NCI-H774 (cell line): ENCODE data around the gene UNC5C.

Experiments
- DNase-seq: peaks from one replicate; lab custom pipeline; 2025; lab: John Stamatoyannopoulos, UW

UNC5C gene

GRCh38 chr4:95466791-95467190 is 82.0 kb downstream of the UNC5C start:
- no peak for DNase-seq

GRCh38 chr4:95465010-95465409 is 83.8 kb downstream of the UNC5C start:
- no peak for DNase-seq

- no peak for DNase-seq
Measured at GRCh38 chr4:95462921-95463320, 85.9 kb downstream of the UNC5C start.

- DNase-seq, result no peak
Measured at GRCh38 chr4:95457353-95457752, 91.4 kb downstream of the UNC5C start.

GRCh38 chr4:95450294-95450693 is 98.5 kb downstream of the UNC5C start:
- DNase-seq, result no peak

- no peak for DNase-seq
Measured at GRCh38 chr4:95446173-95446572, 102.6 kb downstream of the UNC5C start.

- no peak for DNase-seq
Measured at GRCh38 chr4:95445251-95445650, 103.5 kb downstream of the UNC5C start.

- no peak for DNase-seq
Measured at GRCh38 chr4:95444812-95445211, 104.0 kb downstream of the UNC5C start.

GRCh38 chr4:95439896-95440295 is 108.9 kb downstream of the UNC5C start:
- no peak for DNase-seq

GRCh38 chr4:95439071-95439470 is 109.7 kb downstream of the UNC5C start:
- no peak for DNase-seq

GRCh38 chr4:95432466-95432865 is 116.3 kb downstream of the UNC5C start:
- DNase-seq, result no peak

GRCh38 chr4:95431678-95432077 is 117.1 kb downstream of the UNC5C start:
- DNase-seq, result no peak

- DNase-seq, result no peak
Measured at GRCh38 chr4:95429416-95429815, 119.4 kb downstream of the UNC5C start.

- no peak for DNase-seq
Measured at GRCh38 chr4:95428291-95429070, 120.3 kb downstream of the UNC5C start.

- no peak for DNase-seq
Measured at GRCh38 chr4:95426455-95426854, 122.3 kb downstream of the UNC5C start.

GRCh38 chr4:95422436-95422835 is 126.3 kb downstream of the UNC5C start:
- DNase-seq, result no peak

- DNase-seq, result no peak
Measured at GRCh38 chr4:95421869-95422268, 126.9 kb downstream of the UNC5C start.

- DNase-seq, result no peak
Measured at GRCh38 chr4:95417531-95417930, 131.2 kb downstream of the UNC5C start.

GRCh38 chr4:95415346-95415771 is 133.4 kb downstream of the UNC5C start:
- DNase-seq, result no peak

GRCh38 chr4:95411371-95412088 is 137.2 kb downstream of the UNC5C start:
- DNase-seq, result no peak

- DNase-seq, result no peak
Measured at GRCh38 chr4:95410387-95410977, 138.3 kb downstream of the UNC5C start.

GRCh38 chr4:95409750-95410149 is 139.0 kb downstream of the UNC5C start:
- DNase-seq, result no peak

GRCh38 chr4:95409127-95409526 is 139.6 kb downstream of the UNC5C start:
- DNase-seq, result no peak
